Cardiac muscle cell (in vitro differentiated cells and primary cell): ENCODE measurements around the gene FSCN2. TPM values are rescaled to one million over a fixed set of nuclear protein-coding genes. Genes with fewer than 3 reads are reported as not detected.

Experiments
- DNase-seq, 2 donors: peaks; one replicate each; pipeline versions ENCODE4 v3.0.0 to v3.0.0-alpha.2; 2010 to 2017; ENCODE audit warnings: low read depth in 1 of 2, low spot score in 1 of 2
- H3K27ac ChIP-seq: fragments of 200-600 bp; sonication (generic); 2 replicates; pipeline ENCODE4 v1.5.1; 2016
- H3K27me3 ChIP-seq: fragments of 200-600 bp; sonication (generic); 2 replicates; pipeline ENCODE4 v1.6.0; 2016; ENCODE audit warnings: control low read depth
- H3K36me3 ChIP-seq: fragments of 200-600 bp; sonication (generic); 2 replicates; pipeline ENCODE4 v1.5.1; 2016; ENCODE audit warnings: control low read depth
- H3K4me1 ChIP-seq: fragments of 200-600 bp; sonication (generic); 2 replicates; pipeline ENCODE4 v1.8.1; 2017; ENCODE audit warnings: low read depth, mild to moderate bottlenecking, mixed run types
- H3K4me3 ChIP-seq: fragments of 200-600 bp; sonication (generic); 2 replicates; pipeline ENCODE4 v1.5.1; 2016; ENCODE audit warnings: mild to moderate bottlenecking
- H3K9me3 ChIP-seq: fragments of 200-600 bp; sonication (generic); 2 replicates; pipeline ENCODE4 v1.5.1; 2017; ENCODE audit warnings: low read depth, mild to moderate bottlenecking, control low read depth
- polyA plus RNA-seq: library from polyadenylated mRNA; unstranded; fragments of >200 nt; fragmentation: Nextera tagmentation; extraction: Ambion mirVana; gene quantifications from 2 replicates; pipeline ENCODE4 v1.2.1, GENCODE V29; 2016
- total RNA-seq: library from RNA; depleted of rRNA; stranded (reverse); fragments of >200 nt; gene quantifications from 2 replicates; pipeline ENCODE4 v1.2.3, GENCODE V29; 2016
- TF ChIP-seq, protein P1 (sequence below): IDR thresholded peaks from 2 replicates; pipeline ENCODE4 v1.5.1; 2012; ENCODE audit warnings: low read depth, mild to moderate bottlenecking, low read length

FSCN2 gene
- total and polyA plus RNA-seq, 2 experiments from 2014 or later = 1.5 to 9.0 TPM

GRCh38 chr17:81532490-81533287 is 4.5 kb downstream of the FSCN2 start:
- DNase-seq = no peak
- TF ChIP-seq, protein P1, sequence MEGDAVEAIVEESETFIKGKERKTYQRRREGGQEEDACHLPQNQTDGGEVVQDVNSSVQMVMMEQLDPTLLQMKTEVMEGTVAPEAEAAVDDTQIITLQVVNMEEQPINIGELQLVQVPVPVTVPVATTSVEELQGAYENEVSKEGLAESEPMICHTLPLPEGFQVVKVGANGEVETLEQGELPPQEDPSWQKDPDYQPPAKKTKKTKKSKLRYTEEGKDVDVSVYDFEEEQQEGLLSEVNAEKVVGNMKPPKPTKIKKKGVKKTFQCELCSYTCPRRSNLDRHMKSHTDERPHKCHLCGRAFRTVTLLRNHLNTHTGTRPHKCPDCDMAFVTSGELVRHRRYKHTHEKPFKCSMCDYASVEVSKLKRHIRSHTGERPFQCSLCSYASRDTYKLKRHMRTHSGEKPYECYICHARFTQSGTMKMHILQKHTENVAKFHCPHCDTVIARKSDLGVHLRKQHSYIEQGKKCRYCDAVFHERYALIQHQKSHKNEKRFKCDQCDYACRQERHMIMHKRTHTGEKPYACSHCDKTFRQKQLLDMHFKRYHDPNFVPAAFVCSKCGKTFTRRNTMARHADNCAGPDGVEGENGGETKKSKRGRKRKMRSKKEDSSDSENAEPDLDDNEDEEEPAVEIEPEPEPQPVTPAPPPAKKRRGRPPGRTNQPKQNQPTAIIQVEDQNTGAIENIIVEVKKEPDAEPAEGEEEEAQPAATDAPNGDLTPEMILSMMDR = no peak
- Histone ChIP-seq H3K4me1 (peaks cover 3% of the 10 kb centered on the region), H3K27ac (no peak overlapping the region), H3K9me3 (no peaks in the 10 kb centered on the region), H3K27me3 (peaks cover 15% of the 10 kb centered on the region), H3K4me3 (no peak overlapping the region), H3K36me3 (no peaks in the 10 kb centered on the region)

DNA sequence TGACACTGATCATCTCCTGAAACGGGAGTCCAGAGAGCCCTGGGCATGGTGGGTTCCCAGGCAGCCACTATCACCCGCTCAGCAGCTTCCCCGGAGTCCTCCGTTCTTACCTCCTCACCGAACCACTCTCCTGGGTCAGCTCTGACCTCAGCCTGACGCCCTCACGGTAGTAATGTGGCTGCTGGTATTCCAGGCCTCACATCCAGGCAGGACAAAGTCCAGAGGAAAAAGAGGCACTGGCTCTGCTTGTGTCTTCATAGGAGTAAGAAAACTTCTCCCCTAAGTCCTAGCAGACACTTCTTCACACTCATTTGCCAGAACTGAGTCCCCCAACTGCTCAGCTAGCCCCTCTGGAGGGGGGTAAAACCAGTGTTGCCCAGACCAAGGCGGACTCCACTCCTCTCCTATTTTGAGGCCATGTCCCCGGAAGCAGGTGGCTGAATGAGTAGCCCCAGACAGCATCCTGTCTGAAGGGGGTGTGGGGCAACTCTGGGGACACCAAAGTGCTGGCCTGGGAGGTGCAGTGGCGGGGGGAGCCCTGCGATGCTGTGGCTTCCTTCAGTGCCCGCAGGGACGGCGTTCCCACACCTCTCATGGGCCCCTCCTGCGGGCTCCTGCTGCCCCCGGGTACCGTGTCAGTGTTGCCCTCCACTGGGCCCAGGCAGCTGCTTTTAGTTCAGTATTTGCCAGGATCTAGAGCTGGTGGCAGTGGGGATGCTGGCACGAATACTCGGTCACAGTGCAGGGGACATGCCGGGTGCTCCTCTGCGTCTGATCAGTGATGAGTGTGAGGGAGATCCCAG is 5.4 kb downstream of the FSCN2 start:
- Histone ChIP-seq H3K27me3 (peaks cover 15% of the 10 kb centered on the region), H3K4me3 (no peak overlapping the region), H3K36me3 (no peaks in the 10 kb centered on the region), H3K4me1 (peaks cover 3% of the 10 kb centered on the region), H3K27ac (no peak overlapping the region), H3K9me3 (no peaks in the 10 kb centered on the region)
- DNase-seq = no peak
- TF ChIP-seq, protein P1 = no peak

- H3K27ac ChIP-seq = no peak overlapping the region
- TF ChIP-seq, protein P1 = no peak
- H3K4me3 ChIP-seq = no peak overlapping the region
- H3K4me1 ChIP-seq = peaks cover 3% of the 10 kb centered on the region
- H3K9me3 ChIP-seq = no peaks in the 10 kb centered on the region
- peaks cover 15% of the 10 kb centered on the region for H3K27me3 ChIP-seq
- no peak for DNase-seq
- no peaks in the 10 kb centered on the region for H3K36me3 ChIP-seq
These were observed 6.2 kb downstream of the FSCN2 start for GRCh38 chr17:81534157-81535006.

- Histone ChIP-seq H3K27ac (no peak overlapping the region), H3K9me3 (no peaks in the 10 kb centered on the region), H3K4me1 (peaks cover 3% of the 10 kb centered on the region), H3K4me3 (no peak overlapping the region), H3K36me3 (no peaks in the 10 kb centered on the region), H3K27me3 (peaks cover 15% of the 10 kb centered on the region)
- no peak for DNase-seq
- TF ChIP-seq, protein P1 = no peak
These were observed 6.8 kb downstream of the FSCN2 start for GRCh38 chr17:81535007-81535328.

DNA sequence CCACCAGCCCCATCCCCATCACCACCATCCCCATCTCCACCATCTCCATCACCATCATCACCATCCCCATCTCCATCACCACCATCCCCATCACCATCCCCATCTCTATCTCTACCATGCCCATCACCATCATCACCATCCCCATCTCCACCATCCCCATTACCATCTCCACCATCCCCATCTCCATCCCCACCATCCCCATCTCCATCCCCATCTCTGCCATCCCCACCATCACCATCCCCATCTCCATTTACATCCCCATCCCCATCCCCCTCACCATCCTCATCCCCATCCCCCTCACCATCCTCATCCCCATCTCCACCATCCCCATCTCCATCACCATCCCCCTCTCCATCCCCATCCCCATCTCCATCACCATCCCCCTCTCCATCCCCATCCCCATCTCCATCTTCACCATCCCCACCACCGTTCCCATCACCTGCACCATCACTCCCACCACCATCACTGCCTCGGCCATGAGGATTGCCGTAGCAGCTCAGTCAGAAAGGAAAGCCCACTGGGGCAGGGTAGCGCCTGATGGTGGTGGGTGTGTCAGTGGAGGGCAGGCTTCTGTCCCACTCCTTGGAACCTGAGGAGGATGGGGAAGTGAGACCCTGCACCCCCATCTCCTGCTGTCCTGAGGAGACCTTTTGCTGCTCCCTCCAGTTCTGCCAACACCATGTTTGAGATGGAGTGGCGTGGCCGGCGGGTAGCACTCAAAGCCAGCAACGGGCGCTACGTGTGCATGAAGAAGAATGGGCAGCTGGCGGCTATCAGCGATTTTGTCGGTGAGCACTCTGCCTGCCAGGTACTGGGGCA is 7.5 kb downstream of the FSCN2 start:
- Histone ChIP-seq H3K4me1 (peaks cover 3% of the 10 kb centered on the region), H3K36me3 (peaks cover 2% of the 10 kb centered on the region), H3K9me3 (no peaks in the 10 kb centered on the region), H3K27ac (no peak overlapping the region), H3K4me3 (no peak overlapping the region), H3K27me3 (peaks cover 15% of the 10 kb centered on the region)
- TF ChIP-seq, protein P1 = no peak
- no peak for DNase-seq
